ENCODE measurements around the gene SORL1.

Gene SORL1

DNA sequence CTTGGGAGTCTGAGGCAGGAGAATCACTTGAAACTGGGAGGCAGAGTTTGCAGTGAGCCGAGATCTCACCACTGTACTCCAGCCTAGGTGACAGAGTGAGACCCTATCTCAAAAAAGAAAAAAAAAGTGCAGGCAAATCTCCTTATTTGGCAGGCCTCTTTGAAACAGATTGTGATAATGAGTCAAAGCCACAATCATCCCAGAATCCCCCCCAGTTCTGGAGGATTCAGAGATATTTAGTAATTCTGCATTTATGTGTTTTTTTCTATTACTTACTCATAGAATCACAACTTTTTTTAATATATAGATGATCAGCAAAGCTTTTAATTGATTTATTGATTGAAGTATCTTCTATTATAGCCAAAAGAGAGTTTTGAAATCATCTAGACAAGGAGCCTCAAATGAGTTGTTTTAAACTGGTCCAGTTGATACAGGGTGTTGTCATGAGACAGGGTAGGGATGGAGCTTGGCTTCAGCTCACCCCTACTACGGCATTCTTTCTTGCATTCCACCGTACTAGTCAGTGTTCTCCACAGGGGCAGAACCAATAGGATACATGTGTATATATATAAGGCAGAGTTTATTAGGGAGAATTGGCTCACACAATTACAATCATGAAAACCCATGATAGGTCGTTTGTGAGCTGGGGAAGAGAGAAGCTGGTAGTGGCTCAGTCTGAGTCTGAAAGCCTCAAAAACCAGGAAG is 39.3 kb upstream of the SORL1 start:
- H3K27me3 ChIP-seq (ENCODE audit: insufficient read depth, low read length, poor library complexity) = no peaks in the 10 kb centered on the region
- ATAC-seq (ENCODE audit: insufficient read depth, low read depth) = no peak
- H3K79me2 ChIP-seq (ENCODE audit: insufficient read depth, low read length) = no peaks in the 10 kb centered on the region

DNA sequence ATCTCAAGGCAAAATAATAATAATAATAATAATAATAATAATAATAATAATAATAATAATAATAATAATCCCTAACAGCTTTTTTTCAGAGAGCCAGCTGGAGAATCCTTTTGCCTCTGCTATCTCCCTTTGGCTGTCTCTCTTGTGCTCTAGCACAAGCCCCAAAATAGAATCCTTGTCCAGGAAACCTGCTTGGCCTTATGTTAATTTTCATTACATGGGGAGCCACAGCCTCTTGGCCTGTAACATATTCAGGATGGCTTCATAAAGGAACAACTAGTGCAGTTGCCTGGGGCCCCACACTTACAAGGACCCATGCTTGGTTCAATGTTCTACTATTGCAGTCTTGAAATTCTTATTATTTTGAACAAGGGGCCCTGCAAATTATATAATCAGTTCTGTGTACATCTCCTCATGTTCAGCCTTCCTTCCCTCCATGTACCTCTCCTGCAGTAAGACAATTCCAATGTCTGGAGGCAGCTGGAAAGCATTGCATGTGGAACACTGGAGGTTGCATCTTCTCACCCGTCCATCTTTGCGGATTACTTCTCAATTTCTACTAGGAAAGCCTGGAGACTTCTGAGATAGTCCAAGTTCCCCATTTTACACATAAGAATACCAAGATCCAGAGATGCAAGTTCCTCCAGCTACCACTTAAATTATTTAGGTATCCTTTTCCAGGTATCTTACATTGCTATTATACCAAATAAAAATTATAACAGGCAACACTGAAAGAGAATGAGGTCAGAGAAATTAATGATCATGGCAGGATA is 37.8 kb upstream of the SORL1 start:
- TF ChIP-seq, protein P1, sequence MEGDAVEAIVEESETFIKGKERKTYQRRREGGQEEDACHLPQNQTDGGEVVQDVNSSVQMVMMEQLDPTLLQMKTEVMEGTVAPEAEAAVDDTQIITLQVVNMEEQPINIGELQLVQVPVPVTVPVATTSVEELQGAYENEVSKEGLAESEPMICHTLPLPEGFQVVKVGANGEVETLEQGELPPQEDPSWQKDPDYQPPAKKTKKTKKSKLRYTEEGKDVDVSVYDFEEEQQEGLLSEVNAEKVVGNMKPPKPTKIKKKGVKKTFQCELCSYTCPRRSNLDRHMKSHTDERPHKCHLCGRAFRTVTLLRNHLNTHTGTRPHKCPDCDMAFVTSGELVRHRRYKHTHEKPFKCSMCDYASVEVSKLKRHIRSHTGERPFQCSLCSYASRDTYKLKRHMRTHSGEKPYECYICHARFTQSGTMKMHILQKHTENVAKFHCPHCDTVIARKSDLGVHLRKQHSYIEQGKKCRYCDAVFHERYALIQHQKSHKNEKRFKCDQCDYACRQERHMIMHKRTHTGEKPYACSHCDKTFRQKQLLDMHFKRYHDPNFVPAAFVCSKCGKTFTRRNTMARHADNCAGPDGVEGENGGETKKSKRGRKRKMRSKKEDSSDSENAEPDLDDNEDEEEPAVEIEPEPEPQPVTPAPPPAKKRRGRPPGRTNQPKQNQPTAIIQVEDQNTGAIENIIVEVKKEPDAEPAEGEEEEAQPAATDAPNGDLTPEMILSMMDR (IDR thresholded peaks at IDR 0.05; ENCODE audit: borderline replicate concordance, extremely low read depth, low read length, poor library complexity, severe bottlenecking) = no peak
- no peak for TF ChIP-seq EZH2 (IDR thresholded peaks at IDR 0.05; ENCODE audit: borderline replicate concordance, low read depth, low read length, severe bottlenecking)
- Histone ChIP-seq H3K36me3 (ENCODE audit: insufficient read depth, low read length) (no peaks in the 10 kb centered on the region), H3K79me2 (ENCODE audit: insufficient read depth, low read length) (no peaks in the 10 kb centered on the region), H3K4me1 (ENCODE audit: insufficient read depth, low read length) (peaks cover 50% of the 10 kb centered on the region), H3K9ac (ENCODE audit: low read depth, low read length) (no peak overlapping the region), H3K9me3 (ENCODE audit: insufficient read depth, low read length, severe bottlenecking) (no peaks in the 10 kb centered on the region), H3K4me2 (ENCODE audit: insufficient read depth, low read length) (no peak overlapping the region), H3K4me3 (ENCODE audit: low read depth in 1 of 2, low read length in 2 of 2) (no peak overlapping the region), H2AFZ (ENCODE audit: low read depth, low read length) (no peak overlapping the region), H4K20me1 (ENCODE audit: insufficient read depth, low read length) (no peaks in the 10 kb centered on the region), H3K27ac (ENCODE audit: low read length) (no peak overlapping the region), H3K27me3 (ENCODE audit: insufficient read depth, low read length, poor library complexity) (no peaks in the 10 kb centered on the region)
- DNase-seq (no peak), ATAC-seq (ENCODE audit: insufficient read depth, low read depth) (no peak)

More for the DNA sequence above, 39.3 kb upstream of the SORL1 start:
- Histone ChIP-seq H3K36me3 (ENCODE audit: insufficient read depth, low read length) (no peaks in the 10 kb centered on the region), H3K4me3 (ENCODE audit: low read depth in 1 of 2, low read length in 2 of 2) (no peak overlapping the region), H4K20me1 (ENCODE audit: insufficient read depth, low read length) (no peaks in the 10 kb centered on the region), H3K27ac (ENCODE audit: low read length) (no peak overlapping the region), H3K9ac (ENCODE audit: low read depth, low read length) (no peak overlapping the region), H3K4me1 (ENCODE audit: insufficient read depth, low read length) (peaks cover 36% of the 10 kb centered on the region), H3K4me2 (ENCODE audit: insufficient read depth, low read length) (no peak overlapping the region), H2AFZ (ENCODE audit: low read depth, low read length) (no peak overlapping the region), H3K9me3 (ENCODE audit: insufficient read depth, low read length, severe bottlenecking) (no peaks in the 10 kb centered on the region)
- no peak for TF ChIP-seq EZH2 (IDR thresholded peaks at IDR 0.05; ENCODE audit: borderline replicate concordance, low read depth, low read length, severe bottlenecking)
- TF ChIP-seq, protein P1 (IDR thresholded peaks at IDR 0.05; ENCODE audit: borderline replicate concordance, extremely low read depth, low read length, poor library complexity, severe bottlenecking) = no peak
- no peak for DNase-seq

DNA sequence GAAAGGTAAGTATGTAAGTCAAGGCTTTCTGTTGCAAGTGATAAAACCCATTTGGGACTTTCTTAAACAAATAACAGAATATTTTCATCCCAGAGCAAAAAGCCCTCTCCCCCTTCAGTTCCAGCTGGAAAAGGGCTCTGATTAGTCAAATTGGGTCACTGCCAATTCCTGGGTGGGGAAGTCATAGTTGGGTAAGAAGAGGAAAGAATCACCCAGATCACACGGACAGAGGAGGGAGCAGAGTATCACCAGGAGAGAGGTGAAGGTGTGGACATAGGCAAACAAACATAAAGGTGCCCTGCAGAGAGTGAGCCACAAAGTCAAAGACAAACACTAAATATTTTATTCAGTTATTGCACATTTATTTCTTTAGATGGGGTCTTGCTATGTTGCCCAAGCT is 36.3 kb upstream of the SORL1 start:
- ATAC-seq (ENCODE audit: insufficient read depth, low read depth) = no peak

More for the DNA sequence above, 36.3 kb upstream of the SORL1 start:
- no peaks in the 10 kb centered on the region for H3K79me2 ChIP-seq (ENCODE audit: insufficient read depth, low read length)
- H3K27me3 ChIP-seq (ENCODE audit: insufficient read depth, low read length, poor library complexity) = no peaks in the 10 kb centered on the region
- peak overlapping the region; percentile 33; the same call in 1 of the 2 replicates for H3K27ac ChIP-seq (ENCODE audit: low read length)
- TF ChIP-seq, protein P1 (IDR thresholded peaks at IDR 0.05; ENCODE audit: borderline replicate concordance, extremely low read depth, low read length, poor library complexity, severe bottlenecking) = no peak
- TF ChIP-seq EZH2 (IDR thresholded peaks at IDR 0.05; ENCODE audit: borderline replicate concordance, low read depth, low read length, severe bottlenecking) = no peak
- DNase-seq = no peak
- H2AFZ ChIP-seq (ENCODE audit: low read depth, low read length) = no peak overlapping the region
- peaks cover 51% of the 10 kb centered on the region for H3K4me1 ChIP-seq (ENCODE audit: insufficient read depth, low read length)
- no peaks in the 10 kb centered on the region for H4K20me1 ChIP-seq (ENCODE audit: insufficient read depth, low read length)
- no peak overlapping the region for H3K4me2 ChIP-seq (ENCODE audit: insufficient read depth, low read length)
- no peaks in the 10 kb centered on the region for H3K36me3 ChIP-seq (ENCODE audit: insufficient read depth, low read length)
- no peak overlapping the region for H3K4me3 ChIP-seq (ENCODE audit: low read depth in 1 of 2, low read length in 2 of 2)
- H3K9me3 ChIP-seq (ENCODE audit: insufficient read depth, low read length, severe bottlenecking) = no peaks in the 10 kb centered on the region
- H3K9ac ChIP-seq (ENCODE audit: low read depth, low read length) = no peak overlapping the region
